H1 (cell line): ENCODE measurements around the gene RAB25. TPM values are rescaled to one million over a fixed set of nuclear protein-coding genes. Genes with fewer than 3 reads are reported as not detected.

Source experiments
- CTCF ChIA-PET: fragments of 300-600 bp; sonication (Branson Sonifier 250); formaldehyde crosslinking; loops from one replicate; lab custom pipeline; 2021; ENCODE audit not compliant: partially characterized antibody; lab: Charles Lee
- POLR2A ChIA-PET: fragments of 300-600 bp; sonication (Branson Sonifier 250); formaldehyde crosslinking; loops from one replicate; lab custom pipeline; 2021; ENCODE audit warnings: inconsistent platforms; ENCODE audit not compliant: partially characterized antibody; lab: Charles Lee
- DNase-seq, 2 experiments: peaks; one replicate each; pipeline versions ENCODE4 v3.0.0 to v3.0.0-alpha.2; 2010 to 2022; ENCODE audit warnings: low spot score in 2 of 2, low read depth in 1 of 2, mixed read lengths in 1 of 2
- FAIRE-seq: peaks from 2 replicates; lab custom pipeline; 2011; peaks lifted over from hg19 to GRCh38; lab: Jason Lieb, UNC
- H2AFZ ChIP-seq: 2 replicates; pipeline ENCODE4 v1.8.1; 2012; ENCODE audit warnings: low read length, inconsistent platforms
- H2AK5ac ChIP-seq: 2 replicates; pipeline ENCODE4 v1.6.1; 2013; ENCODE audit warnings: low read depth, low read length
- H2BK120ac ChIP-seq: replicated peaks from 2 replicates; pipeline ENCODE3; 2013; ENCODE audit warnings: low read depth, low read length, inconsistent platforms
- H2BK12ac ChIP-seq: 2 replicates; pipeline ENCODE4 v1.6.1; 2013; ENCODE audit warnings: low read depth, low read length
- H2BK15ac ChIP-seq: 2 replicates; pipeline ENCODE4 v1.6.1; 2013; ENCODE audit warnings: low read length
- H2BK20ac ChIP-seq: 2 replicates; pipeline ENCODE4 v1.6.1; 2013; ENCODE audit warnings: low read length
- H2BK5ac ChIP-seq: 2 replicates; pipeline ENCODE4 v1.6.1; 2013; ENCODE audit warnings: low read depth, low read length
- H3K14ac ChIP-seq: 2 replicates; pipeline ENCODE4 v1.6.1; 2013; ENCODE audit warnings: inconsistent platforms; ENCODE audit not compliant: insufficient read length
- H3K18ac ChIP-seq: 2 replicates; pipeline ENCODE4 v1.6.1; 2013; ENCODE audit warnings: low read length; ENCODE audit errors: extremely low read depth
- H3K23ac ChIP-seq: 2 replicates; pipeline ENCODE4 v1.6.1; 2013; ENCODE audit warnings: inconsistent platforms; ENCODE audit not compliant: insufficient read length
- H3K23me2 ChIP-seq: 2 replicates; pipeline ENCODE4 v1.6.1; 2013; ENCODE audit warnings: low read depth, low read length
- H3K27ac ChIP-seq: 2 replicates; pipeline ENCODE4 v1.6.1; 2011; ENCODE audit warnings: low read depth, low read length, inconsistent platforms
- H3K27me3 ChIP-seq, 4 experiments: replicated peaks in 1 of 4; 1 replicate in 1 of 4; 2 replicates in 3 of 4; pipeline versions ENCODE4 v1.6.1 to v1.8.1; 2011 to 2013; ENCODE audit warnings: low read length in 3 of 4, mild to moderate bottlenecking in 3 of 4, inconsistent platforms in 2 of 4, mixed read lengths in 2 of 4, moderate library complexity in 1 of 4; ENCODE audit not compliant: control insufficient read depth in 3 of 4, insufficient read depth in 3 of 4; ENCODE audit errors: extremely low read depth in 1 of 4
- H3K36me3 ChIP-seq, 4 experiments: 2 replicates each; pipeline versions ENCODE4 v1.6.1 to v1.8.1; 2011 to 2013; ENCODE audit warnings: mild to moderate bottlenecking in 4 of 4, low read length in 3 of 4, moderate library complexity in 2 of 4, control low read depth in 1 of 4, inconsistent platforms in 1 of 4; ENCODE audit not compliant: insufficient read depth in 4 of 4, control insufficient read depth in 2 of 4
- H3K4ac ChIP-seq: replicated peaks from 2 replicates; pipeline ENCODE3; 2013; ENCODE audit warnings: low read length, low read depth, mixed read lengths, inconsistent platforms; ENCODE audit not compliant: insufficient read length
- H3K4me1 ChIP-seq, 4 experiments: replicated peaks in 1 of 4; 1 replicate in 1 of 4; 2 replicates in 3 of 4; pipeline versions ENCODE4 v1.6.1 to v1.8.1; 2011 to 2013; ENCODE audit warnings: low read length in 3 of 4, inconsistent platforms in 2 of 4, mixed read lengths in 1 of 4; ENCODE audit not compliant: insufficient read depth in 4 of 4, control insufficient read depth in 3 of 4
- H3K4me2 ChIP-seq, 2 experiments: 2 replicates each; pipeline versions ENCODE4 v1.6.1 to v1.8.1; 2011 to 2013; ENCODE audit warnings: low read depth in 2 of 2, low read length in 2 of 2, control low read depth in 1 of 2, inconsistent platforms in 1 of 2, mild to moderate bottlenecking in 1 of 2; ENCODE audit not compliant: insufficient read depth in 1 of 2
- H3K4me3 ChIP-seq, 4 experiments: fragments of 200-600, 300-600 bp in 1 of 4; sonication (generic), shearing (Covaris generic), sonication (Bioruptor Twin) in 1 of 4; 2 replicates each; pipeline versions ENCODE4 v1.5.1 to v1.8.1; 2011 to 2016; ENCODE audit warnings: low read length in 4 of 4, low read depth in 3 of 4, control low read depth in 2 of 4, inconsistent platforms in 2 of 4, mild to moderate bottlenecking in 2 of 4, mixed read lengths in 1 of 4, moderate library complexity in 1 of 4; ENCODE audit not compliant: insufficient read depth in 2 of 4; ENCODE audit errors: extremely low read depth in 1 of 4
- H3K56ac ChIP-seq: replicated peaks from 2 replicates; pipeline ENCODE3; 2013; ENCODE audit warnings: low read depth, mild to moderate bottlenecking, mixed read lengths, low read length, inconsistent platforms; ENCODE audit not compliant: insufficient read length
- H3K79me1 ChIP-seq: 2 replicates; pipeline ENCODE4 v1.6.1; 2013; ENCODE audit warnings: low read depth, low read length, control low read depth
- H3K79me2 ChIP-seq, 2 experiments: 2 replicates each; pipeline versions ENCODE4 v1.6.1 to v1.8.1; 2012 to 2013; ENCODE audit warnings: low read length in 2 of 2, mild to moderate bottlenecking in 2 of 2, inconsistent platforms in 1 of 2; ENCODE audit not compliant: insufficient read depth in 2 of 2, control insufficient read depth in 1 of 2
- H3K9ac ChIP-seq, 4 experiments: replicated peaks in 1 of 4; 1 replicate in 1 of 4; 2 replicates in 3 of 4; pipeline versions ENCODE4 v1.6.1 to v1.8.1; 2011 to 2013; ENCODE audit warnings: low read depth in 3 of 4, low read length in 3 of 4, control low read depth in 2 of 4, mild to moderate bottlenecking in 2 of 4, moderate library complexity in 2 of 4, inconsistent platforms in 1 of 4; ENCODE audit errors: extremely low read depth in 1 of 4
- H3K9me3 ChIP-seq, 2 experiments: 2 replicates each; pipeline versions ENCODE4 v1.6.1 to v1.8.1; 2012 to 2013; ENCODE audit warnings: mild to moderate bottlenecking in 2 of 2, moderate library complexity in 2 of 2, control low read depth in 1 of 2, inconsistent platforms in 1 of 2, low read depth in 1 of 2, low read length in 1 of 2, mixed read lengths in 1 of 2; ENCODE audit not compliant: insufficient read depth in 2 of 2
- H4K20me1 ChIP-seq, 2 experiments: replicated peaks in 1 of 2; 2 replicates each; pipeline versions ENCODE3 to v1.8.1; 2011 to 2013; ENCODE audit warnings: inconsistent platforms in 2 of 2, low read length in 2 of 2, mild to moderate bottlenecking in 1 of 2; ENCODE audit not compliant: insufficient read depth in 2 of 2, control insufficient read depth in 1 of 2
- H4K5ac ChIP-seq: 2 replicates; pipeline ENCODE4 v1.6.1; 2013; ENCODE audit warnings: low read length, low read depth, mixed read lengths, inconsistent platforms; ENCODE audit not compliant: insufficient read length
- H4K8ac ChIP-seq: 2 replicates; pipeline ENCODE4 v1.8.0; 2013; ENCODE audit warnings: mild to moderate bottlenecking, moderate library complexity, low read length, inconsistent platforms; ENCODE audit not compliant: insufficient read depth; ENCODE audit errors: extremely low read depth
- H4K91ac ChIP-seq: replicated peaks from 2 replicates; pipeline ENCODE3; 2013; ENCODE audit warnings: low read length, mixed read lengths, inconsistent platforms; ENCODE audit not compliant: insufficient read length
- ASH2L ChIP-seq: fragments of 200-600, 300-600 bp; sonication (generic); IDR thresholded peaks from one replicate; pipeline ENCODE4 v1.7.1; 2017; ENCODE audit warnings: low read length
- GTF2F1 ChIP-seq: IDR thresholded peaks from 2 replicates; pipeline ENCODE4 v1.6.1; 2012; ENCODE audit warnings: low read depth, low read length, improper control_type of control experiment, borderline replicate concordance
- RAD21 ChIP-seq, 2 experiments: IDR thresholded peaks in 1 of 2; conservative IDR thresholded peaks in 1 of 2; 2 replicates each; pipeline ENCODE4 v1.6.1; 2011; ENCODE audit warnings: low read depth in 2 of 2, low read length in 2 of 2, improper control_type of control experiment in 1 of 2, inconsistent platforms in 1 of 2, mild to moderate bottlenecking in 1 of 2, moderate library complexity in 1 of 2
- SP1 ChIP-seq: IDR thresholded peaks from 2 replicates; pipeline ENCODE4 v1.6.1; 2011; ENCODE audit warnings: low read depth, low read length
- TAF7 ChIP-seq: optimal IDR thresholded peaks from 2 replicates; pipeline ENCODE3; 2011; ENCODE audit warnings: low read depth, mild to moderate bottlenecking, inconsistent platforms, low read length, moderate library complexity, borderline replicate concordance
- WGBS, 2 experiments: shearing (Covaris generic) in 1 of 2; methylation state at CpG; one replicate each; pipeline versions ENCODE4 v1.1.6 to v1.1.7; 2013 to 2015; ENCODE audit warnings: low lambda C conversion rate in 2 of 2, mixed read lengths in 2 of 2, inconsistent platforms in 1 of 2, low coverage in 1 of 2, missing lambda C conversion rate in 1 of 2; ENCODE audit not compliant: insufficient replicate concordance in 2 of 2, insufficient coverage in 1 of 2, insufficient read length in 1 of 2; ENCODE audit errors: extremely low coverage in 1 of 2, missing lambda C conversion rate in 1 of 2; 5-methylcytosine and 5-hydroxymethylcytosine counted together
- polyA plus RNA-seq, 7 experiments: library from polyadenylated mRNA; depleted of rRNA in 3 of 7; stranded (reverse) in 5 of 7; unstranded in 2 of 7; fragments of >200 nt in 5 of 7; fragments of 200-250 nt in 2 of 7; gene quantifications; 1 replicate in 5 of 7; 2 replicates in 1 of 7; 4 replicates in 1 of 7; pipeline versions ENCODE4 v1.2.1 to v1.2.3, GENCODE V29; 2011 to 2013; ENCODE audit warnings: missing spikeins in 2 of 7, mixed read lengths in 2 of 7
- total RNA-seq: library from RNA; stranded (reverse); fragmentation: NEBNext Ultra II Directional; extraction: Animal tissue kit (Norgen Biotek cat#: 25700); gene quantifications from 2 replicates; pipeline ENCODE4 v1.2.1, GENCODE V29; 2021
- TF ChIP-seq, protein P1 (sequence below): IDR thresholded peaks from 2 replicates; pipeline ENCODE4 v1.6.1; 2011; ENCODE audit warnings: low read depth, mild to moderate bottlenecking, low read length; ENCODE audit not compliant: insufficient read depth
- TF ChIP-seq, protein P2 (sequence below): IDR thresholded peaks from 2 replicates; pipeline ENCODE4 v1.6.1; 2012; ENCODE audit warnings: inconsistent platforms
- TF ChIP-seq, protein P3 (sequence below), 3 experiments: IDR thresholded peaks; 1 replicate in 2 of 3; 2 replicates in 1 of 3; pipeline versions ENCODE4 v1.5.1 to v1.6.1; 2011; ENCODE audit warnings: low read length in 3 of 3, mild to moderate bottlenecking in 3 of 3, inconsistent platforms in 2 of 3, low read depth in 1 of 3, moderate library complexity in 1 of 3; ENCODE audit not compliant: insufficient read depth in 1 of 3; ENCODE audit errors: control extremely low read depth in 1 of 3

RAB25 gene
- total and polyA plus RNA-seq, 2 of the 8 experiments (the other 6 are each of a cell fraction or from before 2014, with no cell fraction given) = 34.8 to 98.2 TPM

DNA sequence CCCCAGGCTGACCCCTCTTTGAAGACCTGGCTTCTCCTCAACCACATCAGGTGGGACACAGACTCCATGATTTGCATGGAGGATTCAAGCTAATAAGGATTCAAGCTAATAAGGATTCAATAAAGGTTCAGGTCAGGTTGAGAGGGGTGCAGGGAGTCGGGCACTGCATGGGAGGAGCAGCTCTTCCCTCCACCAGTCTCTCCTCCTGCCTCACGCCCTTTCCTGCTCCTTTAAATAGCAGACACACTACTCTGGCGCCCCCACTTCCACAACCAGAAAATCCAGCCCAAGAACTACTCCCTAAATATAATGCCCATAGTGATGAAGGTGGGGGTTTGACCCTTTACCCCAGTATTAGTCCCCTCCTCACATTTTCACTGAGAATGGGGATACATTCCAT, 14.2 kb downstream of the RAB25 start:
- Histone ChIP-seq H3K79me1 (peaks cover 19% of the 10 kb centered on the region), H3K36me3 (peaks cover 4 to 34% (median 10%) of the 10 kb centered on the region in 4 experiments; a peak in 7 of 8 replicates), H3K27me3 (no peaks in the 10 kb centered on the region), H3K23ac (no peak overlapping the region), H2BK15ac (peak overlapping the region; percentile 5; the same call in 1 of the 2 replicates), H3K9ac (no peak overlapping the region), H3K14ac (no peak overlapping the region), H3K4me3 (peak overlapping the region in 1 of 4 experiments; percentile 18; a peak in 2 of 8 replicates), H2AK5ac (no peak overlapping the region), H2BK120ac (no peak overlapping the region), H2AFZ (no peak overlapping the region), H4K91ac (no peak overlapping the region), H3K79me2 (peaks cover 16 to 48% of the 10 kb centered on the region in 2 experiments), H3K4me1 (peaks cover 24 to 60% (median 50%) of the 10 kb centered on the region in 4 experiments), H4K20me1 (peaks cover 11 to 33% of the 10 kb centered on the region in 2 experiments), H2BK12ac (0 out of 2 replicates have a peak overlapping the region, but pooled peaks have one; percentile 19), H2BK5ac (peak overlapping the region; percentile 54; the same call in 1 of the 2 replicates), H3K27ac (no peak overlapping the region), H3K9me3 (no peaks in the 10 kb centered on the region), H3K56ac (no peak overlapping the region), H3K18ac (peak overlapping the region; percentile 66), H2BK20ac (no peak overlapping the region), H3K4me2 (peak overlapping the region; percentile 47 to 79; a peak in 3 of 4 replicates), H4K5ac (peak overlapping the region; percentile 33), H3K23me2 (peaks cover 8% of the 10 kb centered on the region), H4K8ac (no peak overlapping the region), H3K4ac (peak overlapping the region; percentile 38)
- POLR2A ChIA-PET = interaction anchor here (0.5 to 9.7 kb wide), 18 partner anchors 9 to 171 kb away, joined by 3 to 88 read pairs (median 4); partner anchors contain the start of genes ARHGEF2, KHDC4, LAMTOR2 and LMNA
- DNase-seq (no peak), FAIRE-seq (no peak)
- CTCF ChIA-PET = interaction anchor here (0.7 to 2.5 kb wide), 14 partner anchors 10 to 99 kb away, joined by 3 to 33 read pairs (median 4); partner anchors contain the start of gene UBQLN4
- WGBS, 2 experiments = 41% methylated on average over 3 of the region's 3 CpGs; no CpG with 5 or more reads in 1 of the 2 experiments
- no peak for TF ChIP-seq ASH2L
- TF ChIP-seq, protein P1, sequence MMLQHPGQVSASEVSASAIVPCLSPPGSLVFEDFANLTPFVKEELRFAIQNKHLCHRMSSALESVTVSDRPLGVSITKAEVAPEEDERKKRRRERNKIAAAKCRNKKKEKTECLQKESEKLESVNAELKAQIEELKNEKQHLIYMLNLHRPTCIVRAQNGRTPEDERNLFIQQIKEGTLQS = no peak
- TF ChIP-seq, protein P2, sequence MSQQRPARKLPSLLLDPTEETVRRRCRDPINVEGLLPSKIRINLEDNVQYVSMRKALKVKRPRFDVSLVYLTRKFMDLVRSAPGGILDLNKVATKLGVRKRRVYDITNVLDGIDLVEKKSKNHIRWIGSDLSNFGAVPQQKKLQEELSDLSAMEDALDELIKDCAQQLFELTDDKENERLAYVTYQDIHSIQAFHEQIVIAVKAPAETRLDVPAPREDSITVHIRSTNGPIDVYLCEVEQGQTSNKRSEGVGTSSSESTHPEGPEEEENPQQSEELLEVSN = no peak
- TF ChIP-seq TAF7 = no peak
- no peak for TF ChIP-seq SP1
- TF ChIP-seq RAD21 (IDR thresholded peaks at IDR 0.05 in 1 of 2, conservative IDR thresholded peaks at IDR 0.05 in 1 of 2; ENCODE audit: low read depth in 2 of 2, low read length in 2 of 2) = peak in 1 of 2 experiments; percentile 19; a peak in 1 of 4 replicates
- no peak for TF ChIP-seq GTF2F1
- TF ChIP-seq, protein P3, sequence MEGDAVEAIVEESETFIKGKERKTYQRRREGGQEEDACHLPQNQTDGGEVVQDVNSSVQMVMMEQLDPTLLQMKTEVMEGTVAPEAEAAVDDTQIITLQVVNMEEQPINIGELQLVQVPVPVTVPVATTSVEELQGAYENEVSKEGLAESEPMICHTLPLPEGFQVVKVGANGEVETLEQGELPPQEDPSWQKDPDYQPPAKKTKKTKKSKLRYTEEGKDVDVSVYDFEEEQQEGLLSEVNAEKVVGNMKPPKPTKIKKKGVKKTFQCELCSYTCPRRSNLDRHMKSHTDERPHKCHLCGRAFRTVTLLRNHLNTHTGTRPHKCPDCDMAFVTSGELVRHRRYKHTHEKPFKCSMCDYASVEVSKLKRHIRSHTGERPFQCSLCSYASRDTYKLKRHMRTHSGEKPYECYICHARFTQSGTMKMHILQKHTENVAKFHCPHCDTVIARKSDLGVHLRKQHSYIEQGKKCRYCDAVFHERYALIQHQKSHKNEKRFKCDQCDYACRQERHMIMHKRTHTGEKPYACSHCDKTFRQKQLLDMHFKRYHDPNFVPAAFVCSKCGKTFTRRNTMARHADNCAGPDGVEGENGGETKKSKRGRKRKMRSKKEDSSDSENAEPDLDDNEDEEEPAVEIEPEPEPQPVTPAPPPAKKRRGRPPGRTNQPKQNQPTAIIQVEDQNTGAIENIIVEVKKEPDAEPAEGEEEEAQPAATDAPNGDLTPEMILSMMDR (IDR thresholded peaks at IDR 0.05; ENCODE audit: control extremely low read depth in 1 of 3, insufficient read depth in 1 of 3, low read depth in 1 of 3, low read length in 3 of 3) = peak in 1 of 3 experiments; percentile 9; a peak in 1 of 4 replicates
